ENCODE data around the gene MACROH2A2.
"Not testable (repeated sequence)": the region's sequence is repeated elsewhere in the genome, so short reads cannot be mapped to it uniquely, and the experiment has no call there.

Gene MACROH2A2

GRCh38 chr10:70132098-70133029 lies 79.7 kb downstream of the MACROH2A2 start, which contains the start of gene AIFM2:
TSS of gene AIFM2 (minus strand) at chr10:70132825. CDS start at chr10:70124084, 8,741 bp downstream.
- DNase-seq: peak in 1 of 2 experiments; percentile 30

GRCh38 chr10:70135046-70135445 lies 82.4 kb downstream of the MACROH2A2 start:
- no peak for DNase-seq

- DNase-seq: no peak
Observed at GRCh38 chr10:70135684-70136083, 83.0 kb downstream of the MACROH2A2 start.

- no peak for DNase-seq
Observed at GRCh38 chr10:70137135-70137534, 84.5 kb downstream of the MACROH2A2 start.

- no peak for DNase-seq
Observed at GRCh38 chr10:70137927-70138883, 85.6 kb downstream of the MACROH2A2 start.

GRCh38 chr10:70139151-70139996 lies 86.7 kb downstream of the MACROH2A2 start:
- no peak for DNase-seq

- DNase-seq: no peak
Observed at GRCh38 chr10:70139997-70140250, 87.3 kb downstream of the MACROH2A2 start.

- no peak for DNase-seq
Observed at GRCh38 chr10:70140297-70140696, 87.7 kb downstream of the MACROH2A2 start.

GRCh38 chr10:70142555-70142954 lies 89.9 kb downstream of the MACROH2A2 start:
- DNase-seq: no peak

- no peak for DNase-seq
Observed at GRCh38 chr10:70144372-70145110, 91.9 kb downstream of the MACROH2A2 start.

GRCh38 chr10:70145166-70145665 lies 92.6 kb downstream of the MACROH2A2 start:
- DNase-seq: no peak

- DNase-seq: peak; percentile 14 to 65
Observed at GRCh38 chr10:70145666-70146488, 93.2 kb downstream of the MACROH2A2 start.

- peak; percentile 85 to 93 for DNase-seq
Observed at GRCh38 chr10:70146489-70147258, 94.0 kb downstream of the MACROH2A2 start, which contains the start of gene TYSND1. TSS of gene TYSND1 (minus strand) at chr10:70146700. CDS start at chr10:70146586, 114 bp downstream.

GRCh38 chr10:70147259-70147625 lies 94.6 kb downstream of the MACROH2A2 start:
- DNase-seq: no peak

GRCh38 chr10:70148516-70148915 lies 95.9 kb downstream of the MACROH2A2 start:
- DNase-seq: no peak

- no peak for DNase-seq
Observed at GRCh38 chr10:70155255-70155838, 102.7 kb downstream of the MACROH2A2 start.

GRCh38 chr10:70158113-70158512 lies 105.5 kb downstream of the MACROH2A2 start:
- no peak for DNase-seq

GRCh38 chr10:70159366-70159765 lies 106.7 kb downstream of the MACROH2A2 start:
- DNase-seq: not testable (repeated sequence)

- DNase-seq: no peak
Observed at GRCh38 chr10:70160798-70161197, 108.2 kb downstream of the MACROH2A2 start.

All from SW 1271 (cell line).